HG03135 (cell line): ENCODE data around the gene CACNG7.
A peak's percentile ranks its signal among the peaks of the same experiment; 100 is the strongest.

Source experiments
- ATAC-seq: cut with Tn5 transposase; IDR thresholded peaks from one replicate; pipeline ENCODE4 v1.9.1; 2021; ENCODE audit warnings: mild to moderate bottlenecking, moderate library complexity; ENCODE audit not compliant: unreplicated experiment

CACNG7 gene

DNA sequence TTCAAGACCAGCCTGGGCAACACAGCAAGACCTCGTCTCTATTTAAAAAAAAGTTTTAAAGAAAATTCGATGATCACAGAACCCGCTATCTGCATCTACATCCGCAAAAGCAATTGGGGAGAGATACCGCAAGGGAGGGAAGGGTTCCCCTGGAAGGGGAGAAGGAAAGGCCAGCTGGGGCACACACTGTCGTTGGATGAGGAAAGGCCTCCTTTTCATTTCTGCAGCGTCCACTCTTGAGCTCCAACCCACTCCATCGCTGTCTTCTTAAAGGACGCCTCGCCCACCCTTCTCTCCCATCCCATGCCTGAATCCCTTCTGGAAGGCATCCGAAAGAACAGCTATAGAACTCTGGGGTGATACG is 30.3 kb upstream of the CACNG7 start:
- no peak for ATAC-seq

DNA sequence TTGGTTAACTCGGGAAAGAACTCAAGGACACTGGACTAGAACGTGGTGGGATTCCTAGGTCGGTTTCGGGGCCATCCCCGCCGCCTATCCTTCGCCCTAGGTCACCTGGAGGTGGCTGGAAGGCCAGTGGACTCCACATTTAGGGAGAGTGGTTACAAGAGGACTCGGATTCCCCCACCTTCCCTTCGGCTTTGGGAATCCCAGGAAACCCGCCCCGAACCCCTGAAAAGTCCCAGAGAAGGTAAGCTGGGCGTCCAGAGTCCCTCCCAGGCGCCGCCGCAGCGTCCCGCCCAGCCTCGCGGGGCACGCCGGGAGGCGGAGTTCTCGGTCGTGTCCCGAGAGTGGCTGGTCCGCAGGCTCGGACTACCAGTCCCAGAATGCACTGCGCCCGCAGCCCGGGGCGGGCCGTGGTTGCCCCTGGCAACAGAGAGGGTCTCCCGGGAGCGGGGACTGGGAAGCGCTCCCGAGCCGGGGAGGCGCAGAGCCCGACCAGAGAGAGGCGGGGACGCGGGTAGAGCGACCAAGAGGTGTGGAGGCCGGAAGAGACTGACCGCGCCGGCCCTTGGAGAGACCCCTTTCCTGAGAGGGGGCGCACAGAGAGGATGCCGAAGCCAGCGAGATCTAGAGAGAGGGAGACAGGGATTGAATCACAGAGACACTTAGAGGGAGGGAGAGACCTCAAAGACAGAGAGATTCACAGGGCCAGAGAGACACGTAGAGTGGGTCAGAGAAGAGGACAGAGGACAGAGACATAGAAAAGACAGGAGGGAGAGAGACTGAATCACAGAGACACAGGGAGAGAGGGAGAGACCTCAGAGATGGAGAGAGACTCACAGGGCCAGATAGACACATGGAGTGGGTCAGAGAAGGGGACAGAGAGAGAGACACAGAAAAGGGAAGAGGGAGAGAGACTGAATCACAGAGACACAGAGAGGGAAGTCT is 29.7 kb upstream of the CACNG7 start:
- peak; percentile 88 for ATAC-seq

DNA sequence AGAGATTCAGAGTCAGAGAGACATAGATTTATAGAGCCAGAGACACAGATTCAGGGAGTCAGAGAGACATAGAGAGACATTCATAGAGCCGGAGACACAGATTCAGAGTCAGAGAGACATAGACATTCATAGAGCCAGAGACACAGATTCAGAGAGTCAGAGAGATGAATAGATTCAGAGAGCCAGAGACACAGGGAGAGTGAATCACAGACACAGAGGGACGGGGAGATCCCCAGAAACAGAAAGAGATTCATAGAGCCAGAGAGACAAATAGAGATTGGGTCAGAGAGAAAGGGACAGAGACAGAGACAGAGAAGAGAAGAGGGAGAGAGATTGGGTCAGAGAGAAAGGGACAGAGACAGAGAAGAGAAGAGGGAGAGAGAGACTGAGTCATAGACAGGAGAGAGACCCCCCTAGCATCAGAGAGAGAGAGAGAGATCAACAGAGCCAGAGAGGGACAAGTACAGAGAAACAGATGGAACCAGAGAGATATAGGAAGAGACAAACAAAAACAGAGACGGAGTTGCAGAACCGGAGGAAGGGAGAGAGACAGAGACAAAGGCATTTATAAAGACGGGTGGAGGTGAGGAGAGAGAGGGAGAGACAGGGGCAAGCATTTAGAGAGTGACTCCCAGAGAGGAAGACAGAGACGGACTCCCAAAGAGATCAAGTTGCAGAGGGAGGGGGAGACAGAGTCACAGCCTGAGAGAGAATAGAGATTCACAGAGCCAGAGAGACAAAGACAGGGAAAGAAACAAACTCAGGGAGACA is 28.2 kb upstream of the CACNG7 start:
- ATAC-seq = no peak

DNA sequence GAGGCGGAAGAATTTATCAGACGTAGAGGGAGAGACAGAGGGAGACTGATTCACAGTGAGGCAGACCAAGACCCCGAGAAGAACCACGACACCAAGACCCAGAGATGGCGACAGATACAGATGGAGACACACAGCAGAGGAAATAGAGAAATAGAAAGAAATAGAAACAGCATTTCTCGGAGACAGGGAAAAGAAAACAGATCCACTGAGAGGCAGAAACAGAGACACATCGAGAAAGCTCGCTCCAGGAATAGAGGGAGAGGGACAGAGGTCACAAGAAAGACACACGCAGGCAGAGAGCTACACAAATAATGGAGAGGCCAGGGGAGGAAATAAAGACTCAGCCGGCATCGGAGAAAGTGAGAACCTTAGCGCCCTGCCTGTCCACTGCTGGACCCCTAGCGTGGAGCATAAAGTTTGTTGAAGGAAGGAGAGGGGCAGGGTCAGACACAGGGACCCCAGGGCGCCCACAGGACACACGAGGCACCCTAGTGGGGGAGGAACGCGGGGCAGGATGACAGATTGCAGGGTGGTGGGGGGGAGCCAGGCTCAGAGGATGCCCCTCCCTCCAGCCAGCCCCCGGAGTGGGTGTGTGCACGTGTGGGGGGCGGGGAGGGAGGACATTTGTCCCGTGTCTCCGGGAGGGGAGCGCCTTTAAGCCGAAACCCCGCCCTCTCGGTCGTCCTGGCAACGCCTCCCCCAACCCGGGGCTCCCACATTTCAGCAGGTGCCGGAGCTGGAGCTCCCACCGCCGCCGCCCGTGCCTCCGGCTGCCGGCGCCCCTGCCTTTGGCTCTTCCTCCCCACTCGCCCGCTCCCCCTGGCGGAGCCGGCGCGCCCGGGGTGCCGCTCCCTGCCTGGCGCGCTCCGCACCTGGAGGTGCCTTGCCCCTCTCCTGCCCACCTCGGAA is 27.3 kb upstream of the CACNG7 start, which contains the start of gene PRKCG:
Gene PRKCG (plus strand): TSS at position 716 of the 909 bp plus-strand sequence. CDS start 298 bp downstream, outside the sequence.
- ATAC-seq = no peak

DNA sequence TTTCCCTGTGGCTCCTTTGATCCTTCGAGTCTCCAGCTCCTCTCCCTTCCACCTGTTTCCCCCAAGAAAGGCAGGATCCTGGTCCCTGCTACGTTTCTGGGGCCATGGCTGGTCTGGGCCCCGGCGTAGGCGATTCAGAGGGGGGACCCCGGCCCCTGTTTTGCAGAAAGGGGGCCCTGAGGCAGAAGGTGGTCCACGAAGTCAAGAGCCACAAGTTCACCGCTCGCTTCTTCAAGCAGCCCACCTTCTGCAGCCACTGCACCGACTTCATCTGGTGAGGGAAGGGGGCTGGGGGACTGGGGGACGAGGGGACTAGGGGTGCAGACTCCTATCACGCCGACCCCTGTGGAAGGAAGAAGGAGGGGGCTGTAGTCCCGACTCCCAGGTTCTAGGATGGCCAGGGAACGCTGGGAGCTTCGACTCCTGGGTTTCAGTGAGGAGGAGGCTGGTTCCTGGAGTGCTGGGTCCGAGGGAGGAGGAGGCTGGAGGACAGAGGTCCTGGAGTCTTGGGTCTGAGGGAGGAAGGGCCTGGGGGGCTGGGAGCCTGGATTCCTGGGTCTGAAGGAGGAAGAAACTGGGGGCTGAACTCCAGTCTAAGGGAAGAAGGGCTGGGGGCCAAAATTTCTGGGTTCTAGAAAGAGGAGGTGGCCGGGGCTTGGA is 26.6 kb upstream of the CACNG7 start:
- no peak for ATAC-seq

DNA sequence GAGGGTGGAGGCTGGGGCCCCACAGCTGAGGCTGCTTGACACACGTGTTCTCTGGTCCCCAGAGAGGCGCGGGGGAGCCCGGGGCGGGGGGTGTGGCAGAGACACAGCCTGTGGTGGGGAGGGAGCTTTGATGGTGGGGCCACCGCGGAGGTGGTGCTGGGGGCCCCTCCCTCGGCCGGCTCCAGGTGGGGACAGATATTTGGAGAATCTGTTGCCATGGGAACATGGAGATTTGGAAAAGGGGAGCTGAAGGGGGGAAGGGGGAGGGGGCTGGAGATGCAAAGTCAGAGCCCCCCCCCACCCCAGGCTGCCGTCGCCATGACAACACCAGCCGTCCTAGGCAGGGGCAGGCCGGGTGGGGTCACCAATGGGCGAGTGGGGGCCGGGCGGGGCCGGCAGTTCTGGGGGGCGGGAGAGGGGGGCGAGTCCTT is 25.8 kb upstream of the CACNG7 start:
- ATAC-seq = no peak

DNA sequence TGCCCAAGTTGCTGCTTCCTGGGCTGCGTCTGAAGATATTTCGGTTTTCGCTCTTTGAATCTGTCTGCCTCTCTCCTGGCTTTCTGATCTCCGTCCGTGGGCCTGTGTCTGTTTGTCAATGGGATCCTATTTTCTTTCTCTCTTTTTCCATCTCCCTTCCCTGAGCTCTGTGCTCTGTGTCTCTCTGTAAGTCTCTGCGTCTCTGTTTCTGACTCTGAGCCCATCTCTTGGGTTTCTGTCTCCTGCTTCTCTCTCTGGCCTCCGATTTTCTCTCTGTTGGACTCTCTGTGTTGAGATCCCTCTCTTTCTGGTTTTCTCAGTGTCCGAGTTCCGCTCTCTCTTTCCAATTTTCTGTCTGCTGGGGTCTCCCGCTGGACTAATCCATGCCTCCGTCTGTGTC is 25.3 kb upstream of the CACNG7 start:
- no peak for ATAC-seq

DNA sequence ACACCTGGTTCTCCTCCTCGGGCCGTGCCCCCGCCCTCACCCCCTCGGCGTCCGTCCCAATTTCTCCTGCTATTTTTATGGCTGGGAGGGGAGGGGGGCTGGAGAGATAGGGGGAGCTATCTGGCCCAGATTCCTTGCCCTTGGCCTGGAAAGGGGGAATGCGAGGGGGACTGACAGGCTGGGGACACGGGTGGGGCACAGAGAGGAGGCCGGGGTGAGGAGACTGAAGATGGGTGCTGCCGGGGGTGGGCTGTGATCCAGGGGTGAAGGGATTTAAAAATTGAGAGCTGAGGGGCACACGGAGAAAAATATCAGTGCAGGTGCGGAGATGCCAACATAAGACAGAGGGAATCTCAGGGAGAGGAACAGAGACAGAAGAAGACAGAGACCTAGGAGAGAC is 24.8 kb upstream of the CACNG7 start:
- ATAC-seq = no peak

DNA sequence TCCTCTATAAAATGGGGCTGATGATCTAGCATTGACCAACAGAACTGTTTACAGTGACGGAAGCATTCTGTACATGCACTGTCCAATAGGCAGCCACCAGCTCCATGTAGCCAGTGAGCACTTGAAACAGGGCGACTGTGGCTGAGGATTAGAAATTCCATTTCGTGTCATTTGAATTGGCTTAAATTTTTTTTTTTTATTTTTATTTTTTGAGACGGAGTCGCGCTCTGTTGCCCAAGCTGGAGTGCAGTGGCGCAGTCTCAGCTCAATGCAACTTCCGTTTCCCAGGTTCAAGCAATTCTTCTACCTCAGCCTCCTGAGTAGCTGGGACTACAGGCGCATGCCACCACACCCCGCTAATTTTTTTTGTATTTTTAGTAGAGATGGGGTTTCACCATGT is 24.0 kb upstream of the CACNG7 start:
- no peak for ATAC-seq

DNA sequence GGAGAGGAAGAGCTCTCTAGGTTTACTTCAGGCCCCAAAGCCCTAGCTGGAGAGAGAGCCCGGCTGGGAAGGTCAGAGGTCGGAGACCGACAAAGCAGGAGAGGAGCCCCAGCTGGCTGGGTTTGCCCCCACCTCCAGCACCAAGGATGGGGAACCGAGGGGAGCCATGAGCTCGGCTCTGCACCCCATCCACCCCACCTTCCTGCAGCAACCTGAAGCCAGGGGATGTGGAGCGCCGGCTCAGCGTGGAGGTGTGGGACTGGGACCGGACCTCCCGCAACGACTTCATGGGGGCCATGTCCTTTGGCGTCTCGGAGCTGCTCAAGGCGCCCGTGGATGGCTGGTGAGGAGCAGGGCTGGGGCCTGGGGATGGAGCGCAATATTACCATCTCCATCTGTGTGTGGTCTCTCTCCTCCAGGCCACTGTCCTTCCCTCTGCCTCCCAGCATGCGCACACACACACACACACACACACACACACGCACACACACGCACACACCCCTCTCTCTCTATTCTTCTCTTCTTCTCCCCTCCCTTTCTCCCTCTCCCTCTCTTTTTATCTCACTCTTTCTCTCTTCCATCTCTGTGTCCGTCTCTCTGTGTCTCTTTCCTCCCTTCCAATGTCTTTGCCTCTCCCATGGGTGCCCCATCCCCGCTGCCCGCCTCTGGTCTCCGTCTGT is 16.6 kb upstream of the CACNG7 start:
- no peak for ATAC-seq

DNA sequence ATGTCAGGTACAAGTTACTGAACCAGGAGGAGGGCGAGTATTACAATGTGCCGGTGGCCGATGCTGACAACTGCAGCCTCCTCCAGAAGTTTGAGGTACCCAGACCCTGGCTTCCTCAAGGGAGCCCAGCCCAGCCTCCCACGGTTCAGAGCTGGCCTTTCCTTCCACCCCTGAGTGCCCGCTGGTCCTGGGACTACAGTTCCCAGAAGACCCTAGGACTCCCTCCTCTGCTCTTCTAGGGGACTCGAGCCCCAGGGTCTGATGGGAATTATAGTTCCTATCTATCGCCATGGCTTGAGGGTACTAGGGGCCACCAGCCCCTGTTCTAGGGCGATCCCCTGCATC is 16.1 kb upstream of the CACNG7 start:
- no peak for ATAC-seq

DNA sequence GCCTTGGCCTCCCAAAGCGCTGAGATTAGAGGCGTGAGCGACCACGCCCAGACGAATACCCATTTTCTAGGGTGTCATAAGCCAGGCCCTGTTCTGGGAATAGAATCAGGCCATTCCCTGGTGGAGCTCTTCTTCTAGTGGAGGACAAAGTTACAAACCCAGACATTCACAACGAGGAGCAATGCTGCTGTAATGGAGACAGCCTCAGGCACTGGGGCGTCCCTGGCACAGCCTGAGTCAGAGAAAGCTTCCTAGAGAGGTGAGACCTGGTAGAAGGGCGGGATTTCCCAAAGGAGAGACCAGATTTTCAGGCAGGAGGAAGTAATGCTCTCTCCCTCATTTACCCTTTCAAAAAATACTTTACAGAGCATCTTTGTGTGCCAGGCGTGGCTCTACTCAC is 14.4 kb upstream of the CACNG7 start:
- no peak for ATAC-seq

DNA sequence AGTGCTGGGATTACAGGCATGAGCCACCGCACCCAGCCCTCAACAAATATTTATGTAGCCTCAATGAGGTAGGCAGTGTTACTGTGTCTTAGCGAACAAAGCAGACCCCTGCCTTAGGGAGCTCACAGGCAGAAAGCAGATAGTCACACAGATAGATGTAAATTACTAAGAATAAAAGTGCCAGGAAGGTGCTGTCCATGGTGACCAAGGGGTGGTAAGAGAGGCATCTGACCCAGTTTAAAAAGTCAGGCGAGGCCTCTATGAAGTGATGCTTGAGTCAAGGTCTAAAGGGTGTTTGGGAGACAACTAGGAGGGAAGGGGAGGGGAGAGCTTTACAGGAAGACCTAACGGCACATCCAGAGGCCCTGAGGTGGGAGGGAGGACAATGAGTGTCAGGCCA is 12.4 kb upstream of the CACNG7 start:
- no peak for ATAC-seq

DNA sequence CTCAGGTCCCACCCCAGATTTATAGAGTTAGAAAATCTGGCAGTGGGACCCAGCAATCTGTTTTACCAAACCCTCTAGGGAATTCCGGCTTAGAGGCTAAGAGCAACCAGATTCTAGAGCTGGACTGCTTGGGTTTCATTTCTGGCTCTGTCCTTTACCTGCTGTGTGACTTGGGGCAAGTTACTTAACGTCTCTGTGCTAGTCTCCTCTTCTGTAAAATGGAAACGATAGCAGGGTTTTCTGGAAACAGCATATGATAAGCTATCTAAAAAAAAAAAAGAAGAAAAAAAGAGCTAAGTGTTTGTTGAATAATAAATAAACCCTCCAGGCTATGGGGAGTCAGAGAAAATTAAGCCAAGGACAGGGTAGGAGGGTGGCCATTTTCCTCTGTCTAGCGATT is 11.6 kb upstream of the CACNG7 start:
- no peak for ATAC-seq

DNA sequence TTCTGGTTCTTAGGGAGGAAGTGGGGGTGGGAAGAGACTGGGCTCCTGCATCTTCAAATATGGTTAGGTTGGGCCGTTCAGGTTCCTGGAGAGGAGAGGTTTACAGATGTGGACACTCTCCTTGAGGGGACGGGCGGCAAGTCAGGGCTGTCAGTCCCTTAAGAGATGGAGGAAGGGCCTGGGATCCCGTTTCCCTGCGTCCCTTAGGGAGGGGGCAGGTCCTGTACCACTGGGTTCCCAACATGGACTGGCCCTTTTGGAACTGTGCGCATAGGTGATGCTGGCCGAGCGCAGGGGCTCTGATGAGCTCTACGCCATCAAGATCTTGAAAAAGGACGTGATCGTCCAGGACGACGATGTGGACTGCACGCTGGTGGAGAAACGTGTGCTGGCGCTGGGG is 10.9 kb upstream of the CACNG7 start:
- ATAC-seq = no peak

DNA sequence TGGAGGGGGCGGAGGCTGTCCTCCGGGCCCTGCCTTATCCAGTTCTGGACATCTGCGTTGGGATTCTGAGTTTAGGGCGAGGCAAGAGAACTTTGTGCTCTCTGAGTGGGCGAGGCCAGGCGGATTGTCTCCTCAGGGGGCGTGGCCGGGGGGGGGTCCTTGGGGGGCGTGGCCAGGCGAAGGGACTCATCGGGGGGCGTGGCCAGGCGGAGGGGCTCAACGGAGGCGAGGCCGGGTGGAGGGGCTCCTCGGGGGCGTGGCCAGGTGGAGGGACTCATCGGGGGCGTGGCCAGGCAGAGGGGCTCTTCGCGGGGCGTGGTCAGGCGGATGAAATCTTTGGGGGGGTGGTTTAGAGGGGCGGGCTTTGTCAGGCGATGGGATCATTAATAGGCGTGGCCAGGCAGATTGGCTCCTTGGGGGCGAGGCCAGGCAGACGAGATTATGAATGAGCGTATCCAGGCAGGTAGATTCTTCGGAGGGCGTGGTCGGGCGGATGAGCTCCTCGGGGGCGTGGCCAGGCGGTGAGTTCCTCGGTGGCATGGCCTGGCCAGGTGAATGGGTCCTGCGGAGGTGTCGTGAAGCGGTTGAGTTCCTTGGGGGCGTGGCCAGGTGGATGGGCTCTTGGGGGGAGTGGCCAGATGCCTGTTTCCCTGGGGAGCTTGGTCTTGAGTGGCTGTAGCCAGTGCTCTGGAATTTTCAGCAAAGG is 10.3 kb upstream of the CACNG7 start:
- no peak for ATAC-seq

DNA sequence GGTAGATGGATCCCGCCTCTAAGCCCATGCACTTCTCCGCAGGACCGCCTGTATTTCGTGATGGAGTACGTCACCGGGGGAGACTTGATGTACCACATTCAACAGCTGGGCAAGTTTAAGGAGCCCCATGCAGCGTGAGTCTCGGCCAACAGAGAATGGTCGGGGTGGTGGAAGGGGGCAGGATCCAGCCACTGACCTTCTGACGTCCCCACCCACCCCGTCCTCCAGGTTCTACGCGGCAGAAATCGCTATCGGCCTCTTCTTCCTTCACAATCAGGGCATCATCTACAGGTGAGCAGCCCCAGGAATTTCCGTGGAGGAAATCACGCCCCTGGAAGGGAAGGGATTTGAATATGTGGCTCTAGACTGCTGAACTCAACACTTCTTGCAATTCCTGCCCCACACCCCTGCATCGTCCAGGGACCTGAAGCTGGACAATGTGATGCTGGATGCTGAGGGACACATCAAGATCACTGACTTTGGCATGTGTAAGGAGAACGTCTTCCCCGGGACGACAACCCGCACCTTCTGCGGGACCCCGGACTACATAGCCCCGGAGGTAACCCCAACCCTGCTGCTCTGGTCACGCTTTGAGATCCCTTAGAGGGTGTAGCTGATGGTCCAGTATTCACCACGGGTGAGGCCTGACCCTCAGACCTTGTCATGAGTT is 8.8 kb upstream of the CACNG7 start:
- ATAC-seq = no peak

DNA sequence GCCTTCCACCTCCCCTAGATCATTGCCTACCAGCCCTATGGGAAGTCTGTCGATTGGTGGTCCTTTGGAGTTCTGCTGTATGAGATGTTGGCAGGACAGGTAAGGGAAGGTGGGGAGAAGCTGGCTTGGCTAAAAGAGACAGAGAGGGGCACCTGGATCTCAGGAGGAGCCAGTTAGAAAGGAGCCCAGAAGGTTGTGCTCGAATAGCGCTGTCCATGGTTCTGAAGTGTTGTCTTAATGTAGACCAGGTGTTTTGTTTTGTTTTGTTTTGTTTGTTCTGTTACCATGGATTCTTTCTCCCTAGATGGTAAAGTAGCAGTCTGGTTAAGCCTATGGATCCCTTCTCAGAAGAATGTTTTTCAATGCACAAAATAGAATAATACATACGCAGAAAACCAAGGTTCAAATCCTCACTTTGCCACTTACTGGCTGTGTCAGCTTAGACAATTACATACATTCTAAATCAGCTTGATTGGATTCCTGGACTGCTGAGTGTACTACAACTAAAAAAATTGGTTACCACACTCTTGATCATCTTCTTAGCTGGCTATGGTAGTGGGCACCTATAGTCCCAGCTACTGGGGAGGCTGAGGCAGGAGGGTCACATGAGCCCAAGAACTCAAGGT is 5.9 kb upstream of the CACNG7 start:
- no peak for ATAC-seq
